Measurements from ENCODE around the gene ARVCF. TPM values are rescaled to one million over a fixed set of nuclear protein-coding genes. Genes with fewer than 3 reads are reported as not detected.

Gene ARVCF
- total RNA-seq, 4 donors from 2014 or later = 25.2 to 53.7 (median 38.1) TPM

DNA sequence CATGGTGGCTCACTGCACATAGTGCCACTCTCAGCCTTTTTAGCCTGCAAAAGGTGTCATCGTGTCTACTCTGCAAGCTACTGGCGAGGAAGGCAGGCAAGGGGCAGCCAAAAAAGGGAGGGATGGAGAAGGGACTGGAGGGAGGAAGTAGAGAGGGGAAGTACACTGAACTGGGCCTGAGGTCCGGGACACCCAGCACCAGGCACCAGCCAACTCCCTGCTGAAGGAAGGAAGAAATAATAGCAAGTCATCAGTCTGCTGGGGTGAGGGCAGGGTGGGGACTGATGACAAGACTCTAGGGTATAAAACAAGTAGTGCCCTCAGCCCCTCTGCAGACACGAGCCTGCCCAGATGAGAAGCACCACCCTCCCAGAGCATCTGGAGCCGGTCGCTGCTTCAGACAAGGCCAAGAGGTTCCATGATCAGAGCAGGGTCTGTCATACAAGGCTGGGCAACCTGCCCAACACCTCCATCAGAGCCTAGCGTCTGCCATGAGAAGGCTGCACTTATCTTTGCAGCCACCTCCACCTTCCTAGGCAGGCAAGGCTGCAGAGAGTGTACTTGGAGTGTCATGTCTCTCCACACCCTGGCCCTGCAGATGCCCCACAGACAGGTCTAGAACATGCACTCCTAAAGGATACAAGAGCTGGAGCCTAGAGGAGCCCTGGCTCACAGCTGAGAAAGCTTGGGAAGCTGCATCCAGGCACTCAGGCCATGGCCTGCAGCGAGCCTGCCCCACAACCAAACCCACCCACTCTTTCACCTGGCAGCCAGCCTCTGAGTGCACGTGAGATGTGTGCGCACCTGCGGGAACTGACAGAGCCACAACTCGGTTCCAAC lies 84.0 kb downstream of the ARVCF start:
- DNase-seq (ENCODE audit: low spot score in 2 of 2) = peak in 1 of 2 donors; percentile 41
- H3K4me3 ChIP-seq (ENCODE audit: low read depth, poor library complexity, severe bottlenecking) = no peak overlapping the region
- TF ChIP-seq CTCF (IDR thresholded peaks at IDR 0.05) = no peak
- TF ChIP-seq POLR2A (IDR thresholded peaks at IDR 0.05) = no peak
- 56 to 68% methylated on average over 12 of the region's 12 CpGs for WGBS, 2 donors
- intact Hi-C loops (cut with DNase I; ENCODE audit: low total_unique reads) = no loop called here

DNA sequence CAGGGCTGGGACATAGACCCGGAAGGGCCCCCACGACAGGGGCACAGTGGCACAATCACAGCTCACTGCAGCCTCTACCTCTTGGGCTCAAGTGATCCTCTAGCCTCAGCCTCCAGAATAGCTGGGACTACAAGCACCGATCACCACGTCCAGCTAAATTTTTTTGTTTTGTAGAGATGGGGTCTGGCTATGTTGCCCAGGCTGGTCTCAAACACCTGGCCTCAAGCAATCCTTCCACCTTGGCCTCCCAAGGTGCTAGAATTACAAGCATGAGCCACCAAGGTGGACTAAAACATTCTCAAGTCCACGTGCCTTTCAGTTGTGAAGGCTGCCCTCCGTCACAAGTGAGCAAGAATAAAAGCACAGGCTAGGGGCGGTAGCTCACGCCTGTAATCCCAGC lies 85.1 kb downstream of the ARVCF start:
- TF ChIP-seq POLR2A (IDR thresholded peaks at IDR 0.05) (no peak), CTCF (IDR thresholded peaks at IDR 0.05) (no peak)
- no peak for DNase-seq (ENCODE audit: low spot score in 2 of 2)
- no peak overlapping the region for H3K4me3 ChIP-seq (ENCODE audit: low read depth, poor library complexity, severe bottlenecking)
- intact Hi-C loops (cut with DNase I; ENCODE audit: low total_unique reads) = no loop called here
- 96% methylated on average over 8 of the region's 8 CpGs for WGBS, 2 donors

- DNase-seq (ENCODE audit: low spot score in 2 of 2) = no peak
- intact Hi-C loops (cut with DNase I; ENCODE audit: low total_unique reads) = no loop called here
- H3K4me3 ChIP-seq (ENCODE audit: low read depth, poor library complexity, severe bottlenecking) = no peak overlapping the region
- TF ChIP-seq POLR2A (IDR thresholded peaks at IDR 0.05) = no peak
- no peak for TF ChIP-seq CTCF (IDR thresholded peaks at IDR 0.05)
- 90 to 92% methylated on average over 21 of the region's 21 CpGs for WGBS, 2 donors
These were observed 85.8 kb downstream of the ARVCF start for GRCh38 chr22:19930551-19931486.

GRCh38 chr22:19929586-19930550 lies 86.8 kb downstream of the ARVCF start:
- intact Hi-C loops (cut with DNase I; ENCODE audit: low total_unique reads) = no loop called here
- DNase-seq (ENCODE audit: low spot score in 2 of 2) = no peak
- no peak overlapping the region for H3K4me3 ChIP-seq (ENCODE audit: low read depth, poor library complexity, severe bottlenecking)
- WGBS, 2 donors = 92 to 93% methylated on average over 21 of the region's 21 CpGs
- TF ChIP-seq CTCF (IDR thresholded peaks at IDR 0.05) = no peak
- TF ChIP-seq POLR2A (IDR thresholded peaks at IDR 0.05) = no peak

GRCh38 chr22:19928207-19928606 lies 88.4 kb downstream of the ARVCF start:
- no peak overlapping the region for H3K4me3 ChIP-seq (ENCODE audit: low read depth, poor library complexity, severe bottlenecking)
- TF ChIP-seq CTCF (IDR thresholded peaks at IDR 0.05) = no peak
- WGBS, 2 donors = 88 to 90% methylated on average over 11 of the region's 11 CpGs
- DNase-seq (ENCODE audit: low spot score in 2 of 2) = no peak
- intact Hi-C loops (cut with DNase I; ENCODE audit: low total_unique reads) = no loop called here
